Measurements from ENCODE around the gene MOB3B. TPM values are rescaled to one million over a fixed set of nuclear protein-coding genes. Genes with fewer than 3 reads are reported as not detected.

MOB3B gene
- total RNA-seq, 1 experiment from 2014 or later: 0.03 TPM

DNA sequence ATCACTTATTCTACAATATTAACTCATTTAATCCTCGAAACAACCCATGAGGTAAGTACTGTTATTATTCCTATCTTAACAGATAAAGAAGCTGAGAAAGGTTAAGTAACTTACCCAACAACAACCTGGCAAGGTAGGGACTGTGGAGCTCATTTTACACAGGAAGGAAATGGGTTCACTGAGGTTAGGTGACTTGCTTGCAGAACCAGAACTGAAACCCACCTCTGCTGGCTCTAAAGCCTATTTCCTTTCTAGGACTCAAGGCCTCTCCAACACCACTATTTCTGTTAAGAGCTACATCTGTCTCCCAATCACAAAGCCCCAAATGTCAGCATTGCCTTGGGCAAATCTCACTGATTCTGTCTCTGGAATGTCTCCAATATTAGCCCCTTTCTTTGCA, 44.5 kb downstream of the MOB3B start:
- in situ Hi-C loops (cut with HindIII; ENCODE audit: low pct_unique_long_range_greater_than_20kb, low sequenced_read_pairs): no loop called here
- no peak for ATAC-seq
- no peak overlapping the region for H3K4me3 ChIP-seq (ENCODE audit: low read depth in 2 of 2, low read length in 2 of 2)
- no peaks in the 10 kb centered on the region for H3K27me3 ChIP-seq (ENCODE audit: control insufficient read depth, insufficient read depth, low read length)
- H3K27ac ChIP-seq (ENCODE audit: low read length): no peak overlapping the region
- H3K4me1 ChIP-seq (ENCODE audit: control insufficient read depth, insufficient read depth, low read length): no peaks in the 10 kb centered on the region
- no peak for DNase-seq (ENCODE audit: low read depth, low spot score)
- H3K36me3 ChIP-seq (ENCODE audit: control insufficient read depth, insufficient read depth, low read length): no peaks in the 10 kb centered on the region
- ChIA-PET CTCF (no interaction called here), POLR2A (no interaction called here)
- TF ChIP-seq, protein P1, sequence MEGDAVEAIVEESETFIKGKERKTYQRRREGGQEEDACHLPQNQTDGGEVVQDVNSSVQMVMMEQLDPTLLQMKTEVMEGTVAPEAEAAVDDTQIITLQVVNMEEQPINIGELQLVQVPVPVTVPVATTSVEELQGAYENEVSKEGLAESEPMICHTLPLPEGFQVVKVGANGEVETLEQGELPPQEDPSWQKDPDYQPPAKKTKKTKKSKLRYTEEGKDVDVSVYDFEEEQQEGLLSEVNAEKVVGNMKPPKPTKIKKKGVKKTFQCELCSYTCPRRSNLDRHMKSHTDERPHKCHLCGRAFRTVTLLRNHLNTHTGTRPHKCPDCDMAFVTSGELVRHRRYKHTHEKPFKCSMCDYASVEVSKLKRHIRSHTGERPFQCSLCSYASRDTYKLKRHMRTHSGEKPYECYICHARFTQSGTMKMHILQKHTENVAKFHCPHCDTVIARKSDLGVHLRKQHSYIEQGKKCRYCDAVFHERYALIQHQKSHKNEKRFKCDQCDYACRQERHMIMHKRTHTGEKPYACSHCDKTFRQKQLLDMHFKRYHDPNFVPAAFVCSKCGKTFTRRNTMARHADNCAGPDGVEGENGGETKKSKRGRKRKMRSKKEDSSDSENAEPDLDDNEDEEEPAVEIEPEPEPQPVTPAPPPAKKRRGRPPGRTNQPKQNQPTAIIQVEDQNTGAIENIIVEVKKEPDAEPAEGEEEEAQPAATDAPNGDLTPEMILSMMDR (IDR thresholded peaks at IDR 0.05): no peak
- TF ChIP-seq, protein P2, sequence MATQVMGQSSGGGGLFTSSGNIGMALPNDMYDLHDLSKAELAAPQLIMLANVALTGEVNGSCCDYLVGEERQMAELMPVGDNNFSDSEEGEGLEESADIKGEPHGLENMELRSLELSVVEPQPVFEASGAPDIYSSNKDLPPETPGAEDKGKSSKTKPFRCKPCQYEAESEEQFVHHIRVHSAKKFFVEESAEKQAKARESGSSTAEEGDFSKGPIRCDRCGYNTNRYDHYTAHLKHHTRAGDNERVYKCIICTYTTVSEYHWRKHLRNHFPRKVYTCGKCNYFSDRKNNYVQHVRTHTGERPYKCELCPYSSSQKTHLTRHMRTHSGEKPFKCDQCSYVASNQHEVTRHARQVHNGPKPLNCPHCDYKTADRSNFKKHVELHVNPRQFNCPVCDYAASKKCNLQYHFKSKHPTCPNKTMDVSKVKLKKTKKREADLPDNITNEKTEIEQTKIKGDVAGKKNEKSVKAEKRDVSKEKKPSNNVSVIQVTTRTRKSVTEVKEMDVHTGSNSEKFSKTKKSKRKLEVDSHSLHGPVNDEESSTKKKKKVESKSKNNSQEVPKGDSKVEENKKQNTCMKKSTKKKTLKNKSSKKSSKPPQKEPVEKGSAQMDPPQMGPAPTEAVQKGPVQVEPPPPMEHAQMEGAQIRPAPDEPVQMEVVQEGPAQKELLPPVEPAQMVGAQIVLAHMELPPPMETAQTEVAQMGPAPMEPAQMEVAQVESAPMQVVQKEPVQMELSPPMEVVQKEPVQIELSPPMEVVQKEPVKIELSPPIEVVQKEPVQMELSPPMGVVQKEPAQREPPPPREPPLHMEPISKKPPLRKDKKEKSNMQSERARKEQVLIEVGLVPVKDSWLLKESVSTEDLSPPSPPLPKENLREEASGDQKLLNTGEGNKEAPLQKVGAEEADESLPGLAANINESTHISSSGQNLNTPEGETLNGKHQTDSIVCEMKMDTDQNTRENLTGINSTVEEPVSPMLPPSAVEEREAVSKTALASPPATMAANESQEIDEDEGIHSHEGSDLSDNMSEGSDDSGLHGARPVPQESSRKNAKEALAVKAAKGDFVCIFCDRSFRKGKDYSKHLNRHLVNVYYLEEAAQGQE (IDR thresholded peaks at IDR 0.05; ENCODE audit: insufficient read depth in 1 of 2, low read depth in 2 of 2, low read length in 1 of 2): no peak
- TF ChIP-seq SIN3A (IDR thresholded peaks at IDR 0.05; ENCODE audit: borderline replicate concordance, insufficient read depth, low read depth, low read length) (no peak), POLR2AphosphoS5 (IDR thresholded peaks at IDR 0.05; ENCODE audit: low read depth, low read length) (no peak), TCF7L2 (IDR thresholded peaks at IDR 0.05; ENCODE audit: low read depth, low read length) (no peak)
- no peaks in the 10 kb centered on the region for H3K9me3 ChIP-seq (ENCODE audit: control insufficient read depth, insufficient read depth, low read depth, low read length)
- intact Hi-C loops (cut with micrococcal nuclease; ENCODE audit: unreplicated experiment): no loop called here
- no TSS peak for BruUV-seq (replicated peaks)

DNA sequence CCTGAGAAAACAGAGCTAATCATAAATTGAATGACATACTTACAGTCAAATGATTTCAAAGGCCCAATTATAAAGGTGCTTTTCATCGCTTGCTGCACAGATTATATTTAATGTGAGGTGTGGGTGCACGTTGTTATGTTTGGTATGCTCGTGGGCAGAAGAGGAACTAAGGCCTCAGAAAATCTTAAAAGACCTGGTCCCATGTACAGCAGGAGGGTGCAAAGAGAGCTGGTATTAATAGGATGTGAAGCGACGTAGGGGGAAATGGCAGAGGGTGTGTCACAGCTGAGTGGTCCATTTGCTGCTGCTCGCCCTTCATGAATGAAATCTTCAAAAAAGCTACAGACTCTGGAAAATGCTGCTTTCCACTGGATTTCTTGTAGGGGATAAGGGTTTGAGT, 46.0 kb downstream of the MOB3B start:
- no peak for TF ChIP-seq SIN3A (IDR thresholded peaks at IDR 0.05; ENCODE audit: borderline replicate concordance, insufficient read depth, low read depth, low read length)
- TF ChIP-seq POLR2AphosphoS5 (IDR thresholded peaks at IDR 0.05; ENCODE audit: low read depth, low read length): no peak
- no peak for TF ChIP-seq TCF7L2 (IDR thresholded peaks at IDR 0.05; ENCODE audit: low read depth, low read length)
- TF ChIP-seq, protein P1 (IDR thresholded peaks at IDR 0.05): no peak
- TF ChIP-seq, protein P2 (IDR thresholded peaks at IDR 0.05; ENCODE audit: insufficient read depth in 1 of 2, low read depth in 2 of 2, low read length in 1 of 2): no peak
- in situ Hi-C loops (cut with HindIII; ENCODE audit: low pct_unique_long_range_greater_than_20kb, low sequenced_read_pairs): no loop called here
- DNase-seq (ENCODE audit: low read depth, low spot score): no peak
- BruUV-seq (replicated peaks): no TSS peak
- H3K27me3 ChIP-seq (ENCODE audit: control insufficient read depth, insufficient read depth, low read length): no peaks in the 10 kb centered on the region
- intact Hi-C loops (cut with micrococcal nuclease; ENCODE audit: unreplicated experiment): no loop called here
- CTCF ChIA-PET: no interaction called here
- H3K27ac ChIP-seq (ENCODE audit: low read length): no peak overlapping the region
- no peak for ATAC-seq
- H3K9me3 ChIP-seq (ENCODE audit: control insufficient read depth, insufficient read depth, low read depth, low read length): no peaks in the 10 kb centered on the region
- no peak overlapping the region for H3K4me3 ChIP-seq (ENCODE audit: low read depth in 2 of 2, low read length in 2 of 2)
- no peaks in the 10 kb centered on the region for H3K36me3 ChIP-seq (ENCODE audit: control insufficient read depth, insufficient read depth, low read length)
- POLR2A ChIA-PET: no interaction called here
- H3K4me1 ChIP-seq (ENCODE audit: control insufficient read depth, insufficient read depth, low read length): no peaks in the 10 kb centered on the region

Measured in Panc1 (cell line).